HepG2 (cell line): ENCODE measurements around the gene TSPYL4. TPM values are rescaled to one million over a fixed set of nuclear protein-coding genes. Genes with fewer than 3 reads are reported as not detected.

Experiments
- BRCA1 ChIP-seq: sonication (generic); formaldehyde crosslinking; IDR thresholded peaks from 2 replicates; pipeline ENCODE4 v1.4.0; 2020; ENCODE audit warnings: missing genetic modification reagents
- GATAD1 ChIP-seq: IDR thresholded peaks from 2 replicates; pipeline ENCODE4 v1.6.1; 2016; ENCODE audit warnings: missing genetic modification reagents, missing compliant biosample characterization
- GTF3A ChIP-seq: sonication (generic); formaldehyde crosslinking; conservative IDR thresholded peaks from 2 replicates; pipeline ENCODE4 v1.4.0; 2020; ENCODE audit warnings: mild to moderate bottlenecking, missing genetic modification reagents
- HDAC2 ChIP-seq: sonication (generic); formaldehyde crosslinking; IDR thresholded peaks from 2 replicates; pipeline ENCODE4 v1.4.0; 2020; ENCODE audit warnings: missing genetic modification reagents
- IRF1 ChIP-seq: sonication (generic); formaldehyde crosslinking; IDR thresholded peaks from 2 replicates; pipeline ENCODE4 v1.4.0; 2020; ENCODE audit warnings: low read depth, mild to moderate bottlenecking, missing genetic modification reagents
- MLX ChIP-seq: IDR thresholded peaks from 2 replicates; pipeline ENCODE4 v1.6.1; 2016
- MYPOP ChIP-seq: sonication (generic); formaldehyde crosslinking; IDR thresholded peaks from 2 replicates; pipeline ENCODE4 v1.8.1; 2023; ENCODE audit warnings: mild to moderate bottlenecking, moderate library complexity, missing genetic modification reagents
- NFIC ChIP-seq: IDR thresholded peaks from 2 replicates; pipeline ENCODE4 v1.6.1; 2012; ENCODE audit warnings: mild to moderate bottlenecking, low read length, inconsistent platforms
- NFKB2 ChIP-seq: sonication (generic); formaldehyde crosslinking; IDR thresholded peaks from 2 replicates; pipeline ENCODE4 v1.4.0; 2020; ENCODE audit warnings: missing genetic modification reagents, borderline replicate concordance
- PHB2 ChIP-seq: fragments of 450-650 bp; IDR thresholded peaks from 2 replicates; pipeline ENCODE4 v1.6.1; 2018; ENCODE audit not compliant: partially characterized antibody
- PRDM4 ChIP-seq: sonication (generic); formaldehyde crosslinking; IDR thresholded peaks from 2 replicates; pipeline ENCODE4 v1.9.0; 2021; ENCODE audit warnings: missing genetic modification reagents, borderline replicate concordance
- SIX1 ChIP-seq: sonication (generic); formaldehyde crosslinking; IDR thresholded peaks from 2 replicates; pipeline ENCODE4 v1.4.0; 2020; ENCODE audit warnings: missing genetic modification reagents, borderline replicate concordance
- SOX13 ChIP-seq, 3 experiments: fragments of 450-650 bp in 1 of 3; sonication (generic) in 1 of 3; formaldehyde crosslinking in 1 of 3; IDR thresholded peaks in 2 of 3; conservative IDR thresholded peaks in 1 of 3; 2 replicates each; pipeline versions ENCODE4 v1.5.0 to v1.6.1; 2016 to 2020; ENCODE audit warnings: antibody characterized with exemption in 1 of 3, mild to moderate bottlenecking in 1 of 3, missing compliant biosample characterization in 1 of 3, missing genetic modification reagents in 1 of 3, moderate library complexity in 1 of 3
- SOX5 ChIP-seq: IDR thresholded peaks from 2 replicates; pipeline ENCODE4 v1.6.1; 2016; ENCODE audit warnings: borderline replicate concordance
- THAP8 ChIP-seq: sonication (generic); formaldehyde crosslinking; IDR thresholded peaks from 2 replicates; pipeline ENCODE4 v1.5.1; 2020; ENCODE audit warnings: missing genetic modification reagents, mild to moderate bottlenecking, borderline replicate concordance
- THAP9 ChIP-seq: sonication (generic); formaldehyde crosslinking; IDR thresholded peaks from 2 replicates; pipeline ENCODE4; 2020; ENCODE audit warnings: missing genetic modification reagents, mild to moderate bottlenecking, borderline replicate concordance
- ZFP41 ChIP-seq: sonication (generic); formaldehyde crosslinking; IDR thresholded peaks from 2 replicates; pipeline ENCODE4 v1.4.0; 2020; ENCODE audit warnings: mild to moderate bottlenecking, missing genetic modification reagents, borderline replicate concordance
- ZNF256 ChIP-seq: sonication (generic); formaldehyde crosslinking; conservative IDR thresholded peaks from 2 replicates; pipeline ENCODE4 v1.4.0; 2020; ENCODE audit warnings: missing genetic modification reagents
- ZNF335 ChIP-seq: sonication (generic); formaldehyde crosslinking; IDR thresholded peaks from 2 replicates; pipeline ENCODE4 v1.4.0; 2020; ENCODE audit warnings: missing genetic modification reagents
- polyA plus RNA-seq, 8 experiments: library from polyadenylated mRNA; depleted of rRNA in 3 of 8; stranded (reverse) in 7 of 8; unstranded in 1 of 8; fragments of >200 nt; fragmentation: Illumina TruSeq in 4 of 8; extraction: Trizol in 4 of 8; gene quantifications; 2 replicates each; pipeline versions ENCODE4 v1.2.1 to v1.2.3, GENCODE V29; 2011 to 2016; ENCODE audit warnings: low read depth in 4 of 8, missing spikeins in 1 of 8, mixed read lengths in 1 of 8; ENCODE audit not compliant: insufficient read depth in 1 of 8
- total RNA-seq, 5 experiments: library from RNA; depleted of rRNA; stranded (reverse); fragments of >200 nt; fragmentation: Illumina TruSeq; extraction: Trizol; gene quantifications; 2 replicates each; pipeline ENCODE4 v1.2.3, GENCODE V29; 2016; ENCODE audit warnings: low read depth in 1 of 5

Gene TSPYL4
- total and polyA plus RNA-seq, 2 of the 13 experiments (the other 11 are each of a cell fraction or from before 2014, with no cell fraction given) = 18.0 to 19.7 TPM

- TF ChIP-seq MYPOP (CRISPR knock-in tag) (peak; percentile 95), ZNF335 (CRISPR knock-in tag) (no peak), GTF3A (CRISPR knock-in tag) (0 out of 2 replicates have a peak, but pooled peaks have one; percentile 26), GATAD1 (CRISPR knock-in tag) (peak; percentile 83), PRDM4 (CRISPR knock-in tag) (no peak), SOX13 (IDR thresholded peaks at IDR 0.05) (peak; percentile 60; the same call in 1 of the 2 replicates), SOX13 (CRISPR knock-in tag; conservative IDR thresholded peaks at IDR 0.05 in 1 of 2, IDR thresholded peaks at IDR 0.05 in 1 of 2) (peak in 1 of 2 experiments; percentile 98; a peak in 2 of 4 replicates), HDAC2 (peak; percentile 73), PHB2 (no peak), ZFP41 (no peak), MLX (CRISPR knock-in tag) (0 out of 2 replicates have a peak, but pooled peaks have one; percentile 14), SOX5 (peak; percentile 96), SIX1 (CRISPR knock-in tag) (no peak), ZNF256 (CRISPR knock-in tag) (peak; percentile 19; the same call in 1 of the 2 replicates), NFIC (no peak), THAP9 (CRISPR knock-in tag) (peak; percentile 82; the same call in 1 of the 2 replicates), THAP8 (CRISPR knock-in tag) (peak; percentile 17; the same call in 1 of the 2 replicates), NFKB2 (peak; percentile 89; the same call in 1 of the 2 replicates), BRCA1 (0 out of 2 replicates have a peak, but pooled peaks have one; percentile 35), IRF1 (CRISPR knock-in tag) (no peak)
Measured at GRCh38 chr6:116253505-116254296, at the start of gene TSPYL4 (continued).
